HG03196 (cell line): Measurements from ENCODE around the gene RPL12.
"Not testable (repeated sequence)": the region's sequence is repeated elsewhere in the genome, so short reads cannot be mapped to it uniquely, and the experiment has no call there.

Experiments
- ATAC-seq: cut with Tn5 transposase; IDR thresholded peaks from one replicate; pipeline ENCODE4 v1.9.1; 2021; ENCODE audit not compliant: unreplicated experiment

The RPL12 gene

DNA sequence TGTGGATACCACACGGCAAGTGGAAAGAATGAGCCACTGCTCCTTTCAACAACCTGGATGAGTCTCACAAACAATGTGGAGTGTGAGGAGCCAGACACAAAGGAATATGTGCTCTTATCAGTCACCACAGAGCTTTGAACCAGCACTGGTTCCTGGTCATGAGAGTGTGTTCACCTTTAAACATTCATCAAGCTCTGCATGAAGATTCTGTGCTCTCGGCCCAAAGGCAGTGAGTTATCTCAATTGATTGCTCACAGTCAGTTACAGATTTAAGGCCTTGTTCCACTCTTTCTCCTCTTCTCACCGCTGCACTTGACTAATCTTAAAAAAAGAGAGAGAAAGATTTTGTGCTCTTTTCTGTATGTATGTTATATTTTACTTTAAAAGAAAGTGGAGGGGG is 19.5 kb upstream of the RPL12 start:
- no peak for ATAC-seq

DNA sequence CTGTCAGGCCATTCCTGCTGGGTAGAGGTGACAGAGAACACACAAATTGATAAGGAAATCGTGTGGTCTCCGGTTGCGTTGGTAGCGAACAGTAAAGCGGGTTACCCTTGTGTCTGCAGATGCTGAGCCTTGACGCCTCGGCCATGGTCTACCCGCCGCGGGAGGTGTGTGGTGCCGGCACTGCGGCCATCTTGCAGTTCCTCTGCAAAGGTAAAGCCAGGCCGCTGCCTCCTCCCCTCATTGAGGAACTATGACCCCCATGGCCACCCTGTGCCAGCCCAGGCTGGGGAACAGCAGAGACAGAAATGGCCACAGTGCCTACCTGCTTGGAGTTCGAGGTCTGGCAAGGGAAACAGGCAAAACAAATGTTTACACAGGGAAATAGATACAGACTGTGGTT is 16.4 kb upstream of the RPL12 start:
- no peak for ATAC-seq

DNA sequence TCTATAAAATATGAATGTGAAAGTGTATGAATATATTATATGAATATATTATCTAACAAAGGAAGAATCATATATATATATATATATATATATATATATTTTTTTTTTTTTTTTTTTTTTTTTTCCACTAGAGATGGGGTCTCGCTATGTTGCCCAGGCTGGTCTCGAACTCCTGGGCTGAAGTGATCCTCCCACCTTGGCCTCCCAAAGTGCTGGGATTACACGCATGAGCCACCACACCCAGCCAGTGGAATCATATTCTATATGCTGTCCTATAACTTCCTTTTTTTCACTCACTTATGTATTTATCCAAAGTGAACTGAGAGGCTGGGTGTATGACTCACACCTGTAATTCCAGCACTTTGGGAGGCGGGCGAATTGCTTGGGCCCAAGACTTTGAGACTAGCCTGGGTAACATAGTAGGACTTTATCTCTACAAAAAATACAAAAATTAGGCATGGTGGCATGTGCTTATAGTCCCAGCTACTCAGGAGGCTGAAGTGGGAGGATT is 15.3 kb upstream of the RPL12 start:
- not testable (repeated sequence) for ATAC-seq

DNA sequence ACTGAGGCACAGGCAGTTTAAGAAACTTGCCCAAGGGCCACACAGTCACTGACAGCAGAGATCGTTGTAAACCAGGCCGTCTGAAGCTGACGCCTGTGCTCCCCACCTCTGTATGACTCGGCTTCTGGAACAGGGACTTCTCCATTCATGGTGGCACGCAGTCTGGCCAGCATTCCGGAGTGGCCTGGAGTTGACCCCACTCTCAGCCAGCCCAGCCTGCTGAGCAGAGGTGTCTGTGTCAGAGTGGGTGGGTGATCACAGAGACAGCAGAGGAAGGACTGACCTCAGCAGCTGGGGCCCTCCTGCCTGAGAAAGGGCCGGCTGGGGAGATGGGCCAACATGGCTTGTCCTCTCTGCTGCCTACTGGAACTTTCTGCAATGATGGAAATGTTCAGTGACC is 12.7 kb upstream of the RPL12 start:
- ATAC-seq: no peak

DNA sequence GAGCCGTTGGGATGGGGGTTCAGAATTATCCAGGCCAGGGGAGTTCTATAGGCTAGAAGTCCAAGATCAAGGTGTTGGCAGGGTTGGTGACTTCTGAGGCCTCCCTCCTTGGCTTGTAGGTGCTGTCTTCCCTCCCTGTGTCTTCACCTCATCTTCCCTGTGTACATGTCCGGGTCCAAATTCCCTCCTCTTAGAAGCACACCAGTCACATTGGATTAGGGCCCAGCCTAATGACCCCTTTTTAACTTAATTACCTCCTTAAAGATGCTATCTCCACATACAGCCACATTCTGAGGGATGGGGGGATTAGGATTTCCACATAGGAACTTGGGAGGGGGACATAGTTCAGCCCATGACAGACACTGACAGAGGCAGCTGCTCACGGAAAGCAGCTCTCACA is 12.2 kb upstream of the RPL12 start:
- no peak for ATAC-seq

DNA sequence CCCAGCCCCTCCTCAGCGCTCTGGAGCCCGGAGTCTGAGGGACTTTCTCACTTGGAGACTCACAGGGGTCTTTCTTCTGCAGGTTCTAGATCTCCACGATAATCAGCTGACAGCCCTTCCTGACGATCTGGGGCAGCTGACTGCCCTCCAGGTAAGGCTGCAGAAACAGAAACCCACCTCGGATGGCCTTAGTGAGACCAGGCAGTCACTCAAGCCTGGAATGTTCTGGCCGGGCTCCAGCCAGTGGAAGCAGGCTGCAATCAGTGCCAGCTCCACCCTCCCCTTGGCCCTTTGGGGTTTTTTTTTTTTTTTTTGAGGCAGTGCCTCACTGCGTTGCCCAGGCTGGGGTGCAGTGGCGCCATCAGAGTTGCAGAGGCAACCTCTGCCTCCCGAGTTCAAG is 7.7 kb upstream of the RPL12 start:
- no peak for ATAC-seq

DNA sequence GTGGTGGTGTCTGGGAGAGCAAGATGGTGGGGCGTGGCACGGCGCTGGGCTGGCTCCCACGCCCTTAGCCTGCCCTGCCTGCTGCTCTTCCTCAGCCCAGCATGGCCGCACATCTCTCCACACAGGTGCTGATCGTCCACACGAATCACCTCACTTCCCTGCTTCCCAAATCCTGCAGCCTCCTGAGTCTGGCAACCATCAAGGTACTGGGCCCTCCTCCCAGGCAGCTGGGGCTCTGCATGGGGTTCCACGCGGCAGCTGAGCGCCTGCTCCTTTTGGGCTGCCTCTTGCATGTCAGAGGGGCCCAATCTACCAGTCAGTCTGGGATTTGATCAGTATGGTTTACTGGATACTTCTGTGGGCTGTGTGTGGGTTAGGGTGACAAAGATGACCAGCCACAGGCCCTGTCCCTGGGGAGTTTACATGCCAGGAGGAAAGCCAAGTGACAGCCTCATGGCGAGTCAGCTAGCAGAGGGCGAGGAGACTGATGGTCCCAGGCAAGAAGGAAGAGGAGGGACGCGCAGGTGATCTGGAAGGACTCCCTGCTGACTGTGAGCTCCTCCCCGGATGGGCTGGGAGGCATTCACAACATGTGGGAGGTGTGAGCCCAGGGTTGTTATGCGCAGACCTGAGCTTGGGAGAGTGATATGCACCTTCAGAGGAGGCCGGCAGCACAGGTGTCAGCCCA is 6.1 kb upstream of the RPL12 start:
- ATAC-seq: no peak

DNA sequence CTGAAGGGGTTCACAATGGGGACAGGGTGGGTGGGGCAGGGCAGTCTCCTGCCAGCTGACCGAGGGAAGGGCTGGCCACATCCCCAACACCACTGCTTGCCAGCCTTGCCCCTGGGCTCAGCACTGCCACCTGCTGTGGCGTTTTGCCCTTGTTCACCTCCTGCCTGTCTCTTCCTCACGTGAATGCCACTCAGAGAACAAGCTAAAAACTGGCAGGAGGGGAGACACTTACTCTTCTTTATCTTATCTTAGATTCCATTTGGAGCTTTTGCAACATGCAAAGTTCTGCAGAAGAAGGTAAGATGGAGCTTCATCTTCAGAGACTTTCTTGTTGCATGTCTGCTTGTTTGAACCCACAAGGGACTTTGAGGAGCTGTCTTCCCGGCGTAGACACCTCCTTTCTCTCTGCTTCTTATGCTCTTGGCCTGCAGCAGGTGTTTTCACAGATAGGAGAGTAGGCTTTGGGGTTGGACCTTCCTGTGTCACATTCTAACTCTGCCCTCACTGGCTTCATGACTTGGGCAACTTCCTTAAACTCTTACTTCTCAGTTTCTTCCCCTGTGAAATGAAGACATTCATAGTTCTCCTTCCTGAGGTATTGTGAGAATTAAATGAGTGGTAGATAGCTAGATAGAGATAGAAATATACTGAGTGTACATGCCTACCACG is 4.3 kb upstream of the RPL12 start:
- ATAC-seq: no peak

DNA sequence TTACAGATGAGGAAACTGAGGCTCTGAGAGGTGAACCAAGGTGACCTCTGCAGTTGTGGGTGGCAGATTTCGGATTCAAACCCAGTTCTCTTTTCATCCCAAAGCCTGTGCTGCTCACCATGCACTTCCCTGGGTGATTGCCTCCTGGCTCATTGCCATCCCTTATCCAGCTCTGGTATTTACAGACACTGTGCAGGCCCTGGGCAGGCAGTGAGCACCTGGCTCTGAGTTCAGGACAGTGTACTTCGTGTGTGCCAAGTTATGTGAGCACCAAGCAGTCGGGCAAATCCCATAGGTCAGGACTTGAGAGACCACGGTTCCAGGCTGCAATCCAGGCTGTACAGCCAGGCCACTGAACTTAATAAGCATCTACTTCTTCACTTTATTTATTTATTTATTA is 1.5 kb upstream of the RPL12 start:
- ATAC-seq: no peak

DNA sequence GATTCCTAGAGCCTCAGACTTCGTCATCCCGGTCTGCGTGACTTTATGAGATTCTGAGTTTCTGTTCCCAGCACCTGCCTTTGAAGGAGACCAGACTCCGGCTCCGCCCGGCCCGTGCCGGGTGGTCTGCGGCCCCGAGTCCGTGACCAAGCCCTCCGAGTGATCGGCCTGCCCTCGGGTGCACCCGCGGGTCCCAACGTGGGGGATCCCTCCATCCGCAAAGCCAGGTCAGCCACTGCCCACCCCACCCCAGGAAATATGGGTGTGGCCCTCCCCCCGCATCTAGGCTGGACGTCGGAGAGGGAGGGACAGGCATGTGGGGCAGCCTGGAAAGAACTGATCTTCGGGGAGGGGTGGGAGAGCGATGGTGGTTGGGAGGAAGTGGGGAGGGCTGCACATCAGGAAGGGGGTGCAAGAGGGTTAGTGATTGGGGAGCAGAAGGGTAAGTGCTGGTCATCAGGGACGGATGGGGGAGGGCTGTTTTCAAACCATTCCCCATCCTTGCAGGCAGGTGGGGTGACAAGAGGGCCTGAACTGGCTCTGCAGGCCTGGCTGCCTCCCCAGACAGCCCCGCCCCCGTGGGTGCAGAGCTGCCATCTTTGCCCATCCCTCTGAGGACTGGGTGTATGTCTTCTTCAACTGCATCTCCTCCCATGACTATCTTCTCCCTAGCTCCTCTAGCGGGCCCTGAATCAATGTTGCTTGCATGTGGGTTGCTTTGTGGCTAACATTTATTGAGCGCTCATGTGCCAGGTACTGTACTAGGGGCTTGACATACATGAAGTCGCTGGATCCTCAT is 851 bp upstream of the RPL12 start:
- no peak for ATAC-seq

DNA sequence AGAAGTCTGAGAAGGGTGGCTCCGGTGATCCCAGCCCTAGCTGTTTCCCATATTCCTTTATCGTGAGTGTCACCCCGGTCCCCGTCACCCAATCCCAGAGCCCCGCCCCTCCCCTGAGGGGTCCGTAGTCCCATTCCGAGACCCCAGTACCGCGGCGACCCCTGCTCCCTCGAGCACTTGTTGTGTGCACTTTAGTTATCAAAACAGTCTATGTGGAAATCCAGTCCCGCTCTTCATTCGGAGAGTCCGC is 327 bp upstream of the RPL12 start:
- ATAC-seq: no peak

DNA sequence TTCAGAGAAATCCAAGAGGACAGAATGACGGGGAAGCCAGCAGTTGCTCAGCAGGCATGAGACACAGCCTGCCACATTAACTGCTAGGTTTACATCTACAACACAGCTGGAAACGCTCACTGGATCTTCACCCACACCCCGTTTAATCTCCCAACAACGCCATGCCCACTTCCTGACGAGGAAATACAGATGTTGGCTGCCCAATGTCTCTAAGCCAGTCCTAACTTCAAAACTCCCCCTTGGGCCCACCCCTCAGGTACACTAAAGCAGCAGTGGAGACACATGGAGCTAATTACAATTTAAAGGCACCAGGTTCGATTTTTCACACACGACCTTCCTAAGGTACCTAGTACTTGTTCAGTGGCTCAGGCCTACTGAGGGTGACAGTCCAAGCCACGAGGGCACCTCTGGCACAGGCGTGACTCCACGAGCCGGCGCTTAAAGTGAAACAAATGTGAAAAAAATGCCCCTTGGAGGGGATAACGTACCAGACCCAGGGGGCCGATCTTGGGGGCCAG is 904 bp downstream of the RPL12 start:
- no peak for ATAC-seq

DNA sequence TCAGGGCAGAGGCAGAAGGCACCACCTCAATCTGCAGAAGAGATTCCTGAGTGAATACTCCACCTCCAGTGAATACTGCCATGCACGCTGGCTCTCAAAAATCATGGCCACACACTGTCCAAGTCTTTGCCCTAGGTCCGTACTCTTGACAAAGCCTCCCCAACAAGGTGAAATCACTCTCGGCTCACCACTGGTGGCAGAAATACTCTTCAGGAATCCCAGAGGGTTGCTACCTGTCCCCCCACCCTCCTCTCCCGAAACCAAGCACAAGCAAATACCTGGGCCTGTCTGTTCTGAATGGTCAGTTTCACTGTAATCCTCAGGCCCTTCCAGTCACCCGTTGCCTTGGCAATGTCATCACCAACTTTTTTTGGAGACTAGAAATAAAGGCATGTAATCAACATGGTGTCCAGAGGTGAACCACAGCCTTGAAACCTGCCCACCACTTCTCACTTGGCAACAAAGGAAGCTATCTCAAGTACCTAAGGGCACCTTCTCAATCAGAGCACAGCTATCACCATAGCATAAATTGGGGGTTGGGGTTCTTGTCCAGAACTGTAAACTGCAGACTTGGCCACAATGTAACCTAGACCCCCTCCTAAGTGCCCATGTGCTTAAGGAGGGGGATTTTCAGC is 1.8 kb downstream of the RPL12 start:
- no peak for ATAC-seq

DNA sequence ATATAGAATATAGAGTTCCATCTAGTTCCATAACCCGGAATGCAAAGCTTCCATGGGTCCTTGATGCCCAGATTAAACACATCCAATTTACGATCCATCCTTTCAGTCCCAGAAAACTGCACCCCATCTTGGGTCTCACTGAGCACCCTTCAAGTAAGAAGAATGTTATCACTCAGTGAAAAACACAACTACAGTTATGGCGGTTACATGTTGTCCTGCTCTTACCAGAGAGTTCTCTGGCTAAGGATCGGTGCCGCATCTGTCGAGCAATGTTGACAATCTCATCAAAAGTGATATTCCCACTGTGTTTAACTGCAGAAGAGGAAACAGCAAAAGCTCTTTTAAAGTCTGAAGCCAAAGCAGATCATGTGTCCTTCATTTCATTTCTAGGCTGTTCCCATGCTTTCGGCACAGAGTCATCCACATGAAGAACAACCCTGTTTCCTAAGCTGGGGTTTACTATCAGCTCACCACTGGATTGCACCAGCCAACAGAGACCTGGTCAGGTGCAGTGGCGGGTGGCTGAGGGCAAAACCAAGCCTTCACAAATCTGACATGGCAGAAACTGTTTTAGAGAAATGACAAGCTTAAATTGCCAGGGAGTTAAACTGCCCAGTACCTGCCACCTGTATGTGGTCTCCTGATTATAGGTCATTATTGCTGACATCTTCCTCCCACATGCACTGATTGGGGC is 2.9 kb downstream of the RPL12 start:
- no peak for ATAC-seq

DNA sequence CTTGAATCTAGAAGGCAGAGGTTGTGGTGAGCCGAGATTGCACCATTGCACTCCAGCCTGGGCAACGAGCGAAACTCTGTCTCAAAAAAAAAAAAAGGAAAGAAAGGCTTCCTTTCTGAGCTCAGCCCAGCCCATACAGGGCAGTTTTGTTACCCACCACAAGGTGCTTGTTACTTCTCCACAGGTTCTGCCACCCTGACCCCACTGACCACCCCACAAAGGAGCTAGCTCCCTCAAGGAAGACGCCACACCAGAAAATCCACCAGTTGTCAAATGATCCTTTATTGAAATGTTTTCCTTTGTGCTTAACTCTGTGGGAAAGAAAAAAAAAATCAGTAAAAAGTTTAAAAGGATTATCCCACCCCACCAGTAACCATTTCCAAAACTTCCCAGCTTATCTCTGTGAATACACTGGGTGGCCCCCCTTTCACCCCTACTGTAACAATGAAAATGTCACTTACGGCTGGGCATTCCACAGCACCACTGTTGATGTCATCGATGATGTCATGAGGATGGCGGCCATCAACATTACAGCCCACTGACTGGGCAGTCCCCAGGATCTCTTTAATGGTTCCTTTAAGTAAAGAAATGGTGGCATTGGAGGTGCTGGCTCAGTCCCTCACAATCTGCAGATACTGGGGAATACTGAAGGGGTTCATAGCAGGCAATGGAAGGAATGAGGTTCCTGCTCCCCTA is 3.6 kb downstream of the RPL12 start:
- no peak for ATAC-seq

DNA sequence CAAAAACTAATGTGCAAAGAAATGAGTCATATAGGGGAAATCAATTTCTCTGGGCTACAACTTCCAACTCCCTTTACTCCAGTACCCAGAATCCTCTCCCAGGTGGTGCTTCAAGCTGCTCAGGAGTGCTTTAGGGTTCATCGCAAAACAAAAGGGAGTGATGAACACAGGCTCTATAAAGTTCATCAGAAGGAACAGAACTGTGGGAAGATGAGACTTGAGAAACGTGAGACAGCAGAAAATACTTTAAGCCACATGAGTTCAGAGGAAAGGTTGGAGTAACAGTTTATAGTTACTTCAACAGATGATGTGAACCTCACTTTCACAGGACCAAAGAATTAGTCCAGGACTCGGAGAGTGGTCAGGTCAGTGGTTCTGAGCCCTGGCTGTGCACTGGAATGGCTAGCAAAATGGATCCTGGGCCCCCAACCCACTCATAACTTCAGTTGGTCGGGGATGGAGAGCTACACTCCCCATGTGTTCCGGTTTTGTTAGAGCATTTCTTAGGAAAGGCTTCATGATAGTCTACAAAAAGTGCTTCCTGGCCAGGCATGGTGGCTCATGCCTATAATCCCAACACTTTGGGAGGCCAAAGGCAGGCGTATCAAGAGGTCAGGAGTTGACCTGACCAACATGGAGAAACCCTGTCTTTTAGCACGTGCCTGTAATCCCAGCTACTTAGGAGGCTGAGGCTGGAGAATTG is 4.3 kb downstream of the RPL12 start:
- no peak for ATAC-seq

DNA sequence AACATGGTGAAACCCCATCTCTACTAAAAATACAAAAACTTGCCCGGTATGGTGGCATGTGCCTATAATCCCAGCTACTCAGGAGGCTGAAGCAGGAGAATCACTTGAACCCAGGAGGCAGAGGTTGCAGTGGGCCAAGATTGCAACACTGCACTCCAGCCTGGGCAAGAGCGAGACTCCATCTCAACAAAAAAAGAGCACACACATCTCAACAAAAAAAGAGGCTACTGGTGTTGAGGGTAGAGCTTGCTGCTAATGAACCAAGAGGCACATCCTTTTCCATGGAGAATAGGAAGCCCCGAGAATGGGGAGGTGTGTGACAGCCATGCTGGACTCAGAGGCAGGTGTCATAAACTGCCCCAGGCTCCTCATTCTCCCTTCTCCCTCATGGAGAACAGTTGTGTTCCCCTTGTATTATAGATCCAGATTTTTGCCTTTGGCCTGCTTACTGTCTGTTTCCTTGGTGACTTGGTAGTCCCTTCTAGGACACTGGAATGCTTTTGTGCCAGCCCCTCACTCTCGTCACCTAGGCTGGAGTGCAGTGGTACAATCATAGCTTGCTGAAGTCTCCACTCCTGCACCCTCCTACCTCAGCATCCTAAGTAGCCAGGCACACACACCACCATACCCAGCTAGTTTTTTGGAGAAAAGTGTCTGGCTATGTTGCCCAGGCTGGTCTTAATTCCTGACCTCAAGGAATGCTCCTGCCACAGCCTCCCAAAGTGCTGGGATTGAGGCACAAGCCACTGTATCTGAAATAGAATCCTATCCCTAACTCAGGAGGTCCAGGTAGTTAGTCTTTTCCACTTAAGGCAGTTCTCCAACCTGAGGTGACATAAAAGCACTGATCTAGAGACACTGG is 5.1 kb downstream of the RPL12 start:
- ATAC-seq: no peak

DNA sequence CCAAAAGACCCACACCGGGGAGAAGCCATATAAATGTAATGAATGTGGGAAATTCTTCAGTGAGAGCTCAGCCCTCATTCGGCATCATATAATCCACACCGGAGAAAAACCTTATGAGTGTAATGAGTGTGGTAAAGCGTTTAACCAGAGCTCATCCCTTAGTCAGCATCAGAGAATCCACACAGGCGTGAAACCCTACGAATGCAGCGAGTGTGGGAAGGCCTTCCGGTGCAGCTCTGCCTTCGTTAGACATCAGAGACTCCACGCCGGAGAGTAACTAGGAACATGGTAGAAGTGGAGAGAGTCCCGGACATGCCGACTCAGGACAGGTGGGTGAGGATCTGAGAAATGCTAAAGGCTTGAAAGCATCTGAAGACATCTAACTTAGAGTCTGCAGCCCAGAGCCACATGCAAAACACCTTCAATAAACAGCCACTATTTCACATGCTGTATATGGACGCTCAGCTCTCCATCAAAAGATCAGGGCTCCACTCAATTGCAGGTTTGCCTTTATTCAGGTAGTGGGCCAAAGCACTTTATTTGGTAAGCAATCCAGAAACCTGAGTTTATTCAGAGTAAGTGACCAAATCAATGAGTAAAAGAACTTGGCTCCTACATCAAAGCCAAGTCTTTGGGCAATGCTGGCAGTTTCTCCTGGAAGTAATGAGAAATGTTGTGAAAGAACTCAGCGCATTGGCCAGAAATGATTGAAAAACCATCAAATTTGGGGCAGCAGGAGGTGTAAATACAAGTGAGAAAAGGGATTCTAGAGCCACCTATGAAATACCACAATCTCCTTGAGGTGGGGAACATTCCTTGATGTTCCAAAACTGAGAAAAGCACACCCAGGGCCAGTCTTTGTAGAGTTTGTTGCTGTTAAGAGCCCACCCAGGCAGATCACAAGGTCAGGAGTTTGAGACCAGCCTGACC is 6.0 kb downstream of the RPL12 start:
- no peak for ATAC-seq
